Iris pigment epithelial cell (primary cell): Measurements from ENCODE around the gene MUC4.
"Not testable (repeated sequence)": the region's sequence is repeated elsewhere in the genome, so short reads cannot be mapped to it uniquely, and the experiment has no call there.

Source experiments
- DNase-seq: peaks from one replicate; pipeline ENCODE4 v3.0.0-alpha.2; 2011; ENCODE audit warnings: low read depth

MUC4 gene

GRCh38 chr3:195838714-195839113, 27.0 kb upstream of the MUC4 start:
- no peak for DNase-seq

GRCh38 chr3:195836476-195837135, 24.9 kb upstream of the MUC4 start:
- no peak for DNase-seq

GRCh38 chr3:195835791-195836190, 24.1 kb upstream of the MUC4 start:
- DNase-seq = no peak

GRCh38 chr3:195834675-195835583, 23.2 kb upstream of the MUC4 start:
- no peak for DNase-seq

- no peak for DNase-seq
These were observed 18.1 kb upstream of the MUC4 start for GRCh38 chr3:195829897-195830254.

GRCh38 chr3:195828762-195829161, 17.0 kb upstream of the MUC4 start:
- DNase-seq = no peak

- no peak for DNase-seq
These were observed 14.4 kb upstream of the MUC4 start for GRCh38 chr3:195825857-195826804.

GRCh38 chr3:195825191-195825588, 13.5 kb upstream of the MUC4 start:
- no peak for DNase-seq

- DNase-seq = not testable (repeated sequence)
These were observed 12.9 kb upstream of the MUC4 start for GRCh38 chr3:195824425-195825190.

GRCh38 chr3:195823999-195824398, 12.3 kb upstream of the MUC4 start:
- peak; percentile 14 for DNase-seq

GRCh38 chr3:195823280-195823679, 11.6 kb upstream of the MUC4 start:
- DNase-seq = no peak

GRCh38 chr3:195822131-195822696, 10.5 kb upstream of the MUC4 start:
- DNase-seq = no peak

GRCh38 chr3:195821403-195822130, 9.8 kb upstream of the MUC4 start:
- no peak for DNase-seq

GRCh38 chr3:195820901-195821300, 9.2 kb upstream of the MUC4 start:
- no peak for DNase-seq

- no peak for DNase-seq
These were observed 8.5 kb upstream of the MUC4 start for GRCh38 chr3:195820186-195820585.

GRCh38 chr3:195818301-195818700, 6.6 kb upstream of the MUC4 start:
- DNase-seq = no peak

- no peak for DNase-seq
These were observed 5.9 kb upstream of the MUC4 start for GRCh38 chr3:195817578-195818135.

GRCh38 chr3:195816276-195816913, 4.7 kb upstream of the MUC4 start:
- not testable (repeated sequence) for DNase-seq

- peak; percentile 26 for DNase-seq
These were observed 3.5 kb upstream of the MUC4 start for GRCh38 chr3:195815169-195815771.
